ENCODE measurements around the gene ITSN1.

Gene ITSN1

DNA sequence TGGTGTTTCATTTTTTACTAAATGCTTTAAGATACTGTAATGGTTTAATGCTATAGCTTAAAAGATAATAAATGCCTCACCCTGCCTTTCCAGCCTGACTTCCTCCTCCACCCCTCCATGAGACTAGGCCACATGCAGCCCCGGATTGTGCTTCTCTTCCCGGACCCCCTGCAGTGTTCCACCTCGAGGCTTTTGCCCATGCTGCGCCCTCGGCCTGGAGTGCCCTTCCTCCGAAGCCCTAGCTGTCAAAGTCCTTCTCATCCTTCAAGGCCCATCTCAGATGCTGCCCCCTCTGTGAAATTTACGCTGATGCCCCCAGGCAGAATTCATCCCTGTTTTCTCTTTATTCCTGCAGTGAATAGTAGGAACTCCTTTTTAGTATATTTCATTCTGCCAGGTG is 174.8 kb downstream of the ITSN1 start:
- no peak for DNase-seq

DNA sequence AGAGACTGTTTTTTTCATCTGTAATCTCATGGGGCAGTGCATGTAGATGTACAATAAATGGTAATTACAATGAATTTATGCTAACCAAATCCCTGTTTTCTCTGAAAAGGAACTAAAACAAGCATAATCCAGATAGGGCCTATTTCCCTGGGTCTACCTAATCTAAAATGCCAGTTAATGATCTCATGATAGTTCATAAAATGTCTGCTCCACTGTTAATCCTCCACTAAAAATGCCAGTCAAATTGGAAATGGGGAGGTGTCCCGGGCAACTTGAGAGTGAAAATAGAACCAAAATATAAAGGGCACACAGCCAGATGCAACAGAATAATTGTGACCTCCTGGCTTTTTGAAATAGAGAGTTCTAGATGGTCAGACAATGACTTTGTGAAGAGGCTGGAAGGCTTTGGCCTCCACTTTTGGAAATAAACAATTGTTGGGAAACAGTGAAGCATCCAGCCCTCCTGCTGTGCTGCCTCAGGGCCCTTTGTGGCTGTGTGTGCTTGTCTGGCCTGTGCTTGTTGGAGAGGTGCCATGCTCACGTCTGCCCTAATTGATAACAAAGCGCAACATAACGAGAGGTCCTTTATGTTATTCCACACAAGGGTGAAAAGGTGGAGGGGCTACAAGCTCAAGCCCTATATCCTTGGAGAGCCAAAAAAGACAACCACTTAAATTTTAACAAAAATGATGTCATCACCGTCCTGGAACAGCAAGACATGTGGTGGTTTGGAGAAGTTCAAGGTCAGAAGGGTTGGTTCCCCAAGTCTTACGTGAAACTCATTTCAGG is 175.6 kb downstream of the ITSN1 start:
- DNase-seq = peak; percentile 41

DNA sequence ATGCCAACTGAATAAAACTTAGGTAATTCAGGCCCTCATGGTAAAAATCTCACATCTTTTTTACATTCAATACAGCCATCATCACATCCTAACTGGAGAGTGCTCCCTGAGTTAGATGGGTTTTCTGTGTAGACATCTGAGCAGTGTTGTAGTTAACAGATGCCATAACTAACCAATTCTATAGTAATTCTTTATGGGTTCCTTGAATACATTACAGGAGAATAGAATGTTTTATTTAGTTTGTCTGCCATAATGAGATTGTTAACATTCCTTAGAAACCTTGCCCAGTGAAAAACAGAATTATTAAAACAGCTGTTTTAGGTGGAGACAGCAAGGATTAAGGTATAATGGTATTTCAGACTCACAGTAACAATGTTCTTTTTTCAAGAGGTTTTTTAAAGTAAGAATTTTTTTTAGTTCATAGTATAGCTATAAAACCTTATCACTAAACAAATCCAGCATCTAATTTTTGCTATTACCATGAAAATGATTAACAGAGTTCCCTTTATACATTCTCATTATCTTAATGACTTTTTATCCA is 178.0 kb downstream of the ITSN1 start:
- no peak for DNase-seq

DNA sequence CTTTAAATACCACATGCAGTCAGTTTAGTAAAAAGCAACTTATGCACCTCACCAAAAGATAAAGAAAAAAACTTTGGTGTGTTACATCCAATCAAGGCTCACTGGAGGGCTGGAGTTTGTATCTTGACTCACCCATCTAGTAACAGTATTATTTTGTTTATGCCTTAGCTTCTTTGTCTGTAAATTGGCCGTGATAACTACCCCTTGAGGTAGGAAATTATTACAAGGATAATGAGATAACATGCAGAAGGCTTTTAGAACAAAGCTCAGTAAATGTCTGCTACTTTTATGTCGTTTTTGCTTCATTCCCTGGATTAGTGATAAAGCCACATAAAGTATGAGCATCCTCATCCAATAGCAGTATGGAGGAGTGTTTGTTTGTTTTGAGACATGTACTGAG is 178.5 kb downstream of the ITSN1 start:
- no peak for DNase-seq

DNA sequence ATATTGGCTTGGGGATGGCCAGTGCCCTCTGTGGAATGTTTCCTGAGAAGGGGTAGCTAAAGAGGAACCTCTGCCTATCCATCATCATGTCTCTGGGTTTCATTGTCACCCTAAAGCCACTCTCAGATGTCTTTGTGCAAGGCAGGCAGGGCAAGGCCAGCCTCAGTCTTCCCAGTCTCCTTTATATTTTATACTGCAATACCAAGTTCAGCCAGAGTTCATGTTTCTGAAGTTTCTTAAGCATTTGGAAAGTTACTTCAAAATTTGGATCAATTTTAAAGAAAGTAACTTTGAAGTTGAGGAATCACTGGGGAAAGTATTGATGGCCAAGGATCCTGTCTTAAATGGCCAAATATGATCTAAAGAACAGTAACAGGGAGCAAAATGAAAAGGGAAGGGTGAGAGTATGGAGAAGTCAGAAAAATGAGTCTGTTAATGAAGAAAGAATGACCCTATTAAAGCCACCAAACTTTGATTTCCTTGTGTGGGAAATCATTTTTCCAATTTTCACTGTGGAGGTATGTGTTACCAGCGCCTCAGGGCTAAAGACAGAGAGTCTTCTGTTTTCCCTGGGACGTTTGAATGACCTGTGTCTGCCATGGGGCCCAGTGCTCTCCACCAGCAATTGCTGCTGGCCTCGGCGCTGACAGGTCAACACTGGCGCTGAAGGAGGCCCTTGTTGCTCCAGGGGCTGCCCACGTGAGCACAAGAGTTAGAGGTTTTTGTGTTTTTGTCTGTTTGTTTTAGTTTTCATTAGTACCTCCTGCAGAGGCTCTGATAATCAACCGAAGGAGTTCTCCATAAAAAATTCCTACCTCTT is 179.4 kb downstream of the ITSN1 start:
- DNase-seq = no peak

DNA sequence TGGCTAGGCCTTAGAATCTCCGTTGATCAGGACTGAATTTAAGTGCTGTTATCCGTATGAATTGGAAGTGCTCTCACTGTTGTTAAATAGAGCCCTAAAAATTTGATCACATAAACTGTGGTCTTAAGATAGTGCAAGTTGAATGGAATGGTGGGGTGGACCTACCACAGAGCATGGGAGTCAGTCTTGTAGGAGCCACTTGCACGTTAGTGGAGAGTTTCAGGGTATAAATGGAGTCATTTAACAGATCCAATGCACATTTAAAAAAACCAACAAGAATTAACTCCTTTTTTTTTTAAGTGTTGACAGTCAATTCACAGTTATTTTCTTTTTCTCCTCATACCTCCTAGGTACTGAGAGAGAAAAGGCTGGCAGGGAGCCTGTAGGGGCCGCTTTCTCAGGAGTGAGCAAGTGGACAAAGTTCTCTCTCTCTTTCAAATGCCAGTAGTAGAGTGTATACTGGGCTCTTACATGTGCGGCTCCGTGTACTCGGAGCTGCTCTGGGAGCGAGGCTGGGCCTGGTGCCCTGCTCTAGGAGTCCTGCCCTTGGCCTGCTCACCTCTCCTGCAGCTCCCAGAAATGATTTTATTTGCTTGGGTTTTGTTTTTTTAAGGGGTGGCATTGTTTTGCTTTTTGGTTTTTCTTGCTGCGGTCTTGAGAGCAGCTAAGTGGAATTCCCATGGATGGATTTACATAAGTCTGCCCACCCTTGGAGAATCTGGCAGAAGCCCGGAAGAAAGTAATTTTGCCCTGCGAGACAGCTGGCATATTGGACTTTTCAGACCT is 182.0 kb downstream of the ITSN1 start:
- no peak for DNase-seq

DNA sequence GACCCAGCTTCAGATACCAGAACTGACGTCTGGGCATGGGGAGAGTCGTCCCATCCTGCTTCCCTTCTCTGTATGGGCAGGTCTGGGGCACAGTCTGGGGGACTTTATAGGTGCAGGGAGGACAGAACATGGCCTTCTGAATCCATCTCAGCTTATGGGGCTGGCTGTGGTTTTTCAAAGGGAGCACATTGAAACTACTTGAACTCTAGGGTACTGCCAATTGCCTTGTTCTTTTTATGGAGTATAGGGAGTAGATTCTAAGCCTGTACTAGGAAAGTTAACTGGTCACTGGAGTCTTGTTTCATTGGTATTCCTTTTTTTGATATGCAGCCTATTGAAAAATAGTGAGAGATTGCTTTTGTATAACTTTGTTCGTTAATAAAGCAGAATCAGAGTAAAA is 183.1 kb downstream of the ITSN1 start:
- no peak for DNase-seq

DNA sequence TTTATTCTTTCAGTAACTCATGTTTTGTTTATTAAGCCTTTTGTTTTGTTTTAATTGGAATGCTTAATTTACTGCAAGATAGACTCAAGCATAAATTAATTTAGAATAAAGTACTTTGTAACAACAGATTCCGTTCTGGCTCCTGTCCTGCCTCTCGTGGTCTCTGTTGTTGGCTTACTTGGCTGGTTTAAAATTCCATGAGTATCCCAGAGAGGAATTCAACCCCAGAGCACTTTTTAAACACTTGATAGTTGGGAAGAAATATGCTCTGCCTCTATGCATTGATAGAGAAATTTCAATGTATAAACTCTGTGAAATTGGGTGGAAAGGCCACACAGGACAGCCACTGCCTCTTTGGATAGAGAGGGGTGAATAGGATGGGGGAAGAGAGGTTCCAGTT is 183.6 kb downstream of the ITSN1 start:
- no peak for DNase-seq

DNA sequence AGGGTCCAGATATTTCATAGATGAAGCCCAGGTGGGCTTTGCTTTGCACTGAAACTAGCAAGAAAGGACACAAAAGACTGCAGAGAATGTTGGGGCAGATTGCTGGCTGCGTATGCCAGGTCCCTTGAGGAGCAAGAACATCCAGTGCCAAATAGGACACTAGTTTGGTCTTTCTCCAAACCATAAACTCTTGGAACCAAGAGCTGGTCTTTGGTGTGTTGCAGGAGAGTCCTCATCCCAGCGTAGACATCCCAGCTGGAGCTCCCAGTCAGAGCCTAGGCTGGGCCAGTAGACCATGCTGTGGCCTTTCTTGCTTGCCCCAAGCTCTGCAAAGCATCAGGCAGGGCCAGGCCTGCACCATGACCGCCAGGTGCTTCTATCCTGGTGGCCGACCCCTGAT is 185.8 kb downstream of the ITSN1 start:
- DNase-seq = no peak

DNA sequence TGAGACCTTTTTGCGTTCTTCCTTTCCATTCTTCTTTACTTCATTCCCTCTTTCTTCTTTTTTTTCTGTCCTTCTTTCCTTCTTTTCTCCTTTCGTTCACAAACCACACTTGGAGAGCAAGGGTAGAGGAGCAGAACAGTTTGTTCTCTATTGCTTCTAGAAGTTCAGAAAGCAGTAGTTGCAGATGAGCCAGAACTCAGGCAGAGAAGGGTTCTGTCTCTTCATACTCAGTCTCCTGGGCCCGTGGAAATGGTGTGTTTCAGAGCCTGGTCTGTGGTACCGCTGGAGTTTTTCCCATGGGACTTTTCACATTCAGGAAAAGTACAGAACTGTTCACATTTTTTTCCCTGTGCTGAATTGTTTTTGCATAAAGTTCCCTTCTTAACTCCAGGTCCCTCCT is 186.3 kb downstream of the ITSN1 start:
- DNase-seq = no peak

DNA sequence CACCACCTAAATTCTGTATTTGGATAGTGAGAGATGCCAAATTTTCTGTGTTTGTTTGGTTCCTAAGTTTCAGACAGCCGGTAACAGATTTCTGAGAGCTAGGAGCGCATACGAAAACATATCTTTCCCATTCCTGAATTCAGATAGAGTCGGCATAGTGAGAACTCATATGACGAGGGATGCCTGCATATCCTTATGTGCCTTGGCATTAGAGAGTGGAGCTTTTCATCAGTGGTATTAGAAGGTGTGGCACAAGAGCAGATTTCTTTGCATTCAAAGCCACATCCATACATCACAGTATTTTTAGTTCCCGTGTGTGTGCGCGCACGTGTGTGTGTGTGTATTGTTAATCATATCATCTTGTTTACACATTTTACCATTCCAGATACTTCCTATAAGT is 187.5 kb downstream of the ITSN1 start:
- DNase-seq = no peak

DNA sequence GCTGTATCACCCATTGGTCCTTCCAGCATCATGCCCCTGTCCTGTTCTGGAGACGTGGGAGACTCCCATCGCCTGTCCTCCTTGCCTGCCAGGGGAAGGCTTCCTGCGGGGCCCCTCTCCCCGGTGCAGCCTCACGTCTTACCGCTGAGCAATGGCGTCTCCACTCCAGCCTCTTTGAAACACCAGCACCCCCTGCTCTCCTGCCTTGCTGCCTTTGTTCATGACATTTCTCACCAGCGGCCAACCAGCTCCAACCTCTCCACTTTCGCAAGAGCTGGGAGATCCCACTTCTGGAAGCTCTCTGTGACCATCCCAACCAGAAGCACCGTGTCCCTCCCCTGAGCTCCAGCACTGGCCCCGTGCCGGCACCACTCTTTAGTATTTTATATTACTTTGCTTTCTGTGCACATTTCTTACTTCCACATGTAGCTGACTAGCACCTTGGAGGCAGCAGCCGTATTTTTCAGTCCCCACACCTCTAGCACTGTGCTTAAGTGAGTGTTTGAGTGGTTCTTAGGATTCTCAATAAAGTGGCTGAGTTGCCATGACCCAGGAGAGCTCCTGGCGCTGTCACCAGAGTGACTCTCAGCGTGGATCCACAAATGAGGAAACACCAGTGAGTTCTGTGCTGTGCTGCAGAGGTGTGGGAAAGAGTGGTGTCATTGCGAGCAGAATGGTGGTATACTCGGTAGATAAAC is 189.8 kb downstream of the ITSN1 start:
- DNase-seq = no peak

DNA sequence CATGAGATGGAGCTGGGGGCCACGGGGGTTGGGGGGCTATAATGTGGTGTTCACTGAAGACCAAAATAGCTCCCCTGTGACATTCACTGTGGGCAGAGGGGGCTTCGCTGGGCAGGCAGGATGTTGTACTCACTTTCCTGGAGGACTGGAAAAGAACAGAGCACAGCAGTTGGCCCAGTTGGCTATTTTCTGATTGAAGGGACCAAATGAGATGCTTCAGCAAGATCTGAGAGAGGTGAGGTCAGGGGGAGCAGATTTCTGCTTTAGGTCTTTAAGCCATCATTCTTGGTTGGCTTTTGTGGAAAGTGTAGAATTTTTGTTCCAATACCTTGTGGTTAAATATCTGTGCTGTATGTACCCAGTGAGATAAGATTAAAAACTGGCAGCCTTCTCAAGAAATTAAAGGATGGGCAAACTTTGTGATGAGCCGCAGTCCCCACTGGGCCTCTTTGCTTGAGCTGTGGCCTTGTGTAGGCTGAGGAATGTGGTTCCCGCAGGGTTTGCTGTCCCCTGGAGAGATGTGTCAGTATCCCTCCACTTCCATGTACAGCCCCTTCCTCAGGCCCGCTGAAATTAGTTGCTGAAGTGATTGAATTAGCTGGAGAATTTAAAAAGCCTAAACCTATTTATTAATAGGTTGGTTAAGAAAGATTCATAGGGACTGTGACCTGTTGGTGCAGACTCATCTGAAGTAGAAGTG is 192.7 kb downstream of the ITSN1 start:
- DNase-seq = no peak

DNA sequence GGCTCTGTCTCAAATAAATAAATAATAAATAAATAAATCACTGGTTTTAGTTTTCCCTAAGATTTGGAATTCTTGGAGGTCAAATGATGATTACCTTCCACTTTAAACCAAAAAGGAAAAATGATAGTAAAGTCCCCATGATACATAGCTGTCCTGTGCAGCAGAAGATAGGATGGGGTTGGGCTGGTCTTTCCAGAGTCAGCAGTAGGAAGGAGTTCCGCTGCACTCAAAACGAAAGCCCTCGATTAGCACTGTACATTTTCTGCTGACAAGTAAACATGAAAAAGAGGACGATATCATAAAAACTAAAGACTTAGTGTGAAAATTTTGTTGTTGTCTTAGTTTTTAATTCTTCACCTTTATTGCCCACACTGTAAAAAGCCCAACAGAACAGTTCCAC is 193.6 kb downstream of the ITSN1 start:
- no peak for DNase-seq

DNA sequence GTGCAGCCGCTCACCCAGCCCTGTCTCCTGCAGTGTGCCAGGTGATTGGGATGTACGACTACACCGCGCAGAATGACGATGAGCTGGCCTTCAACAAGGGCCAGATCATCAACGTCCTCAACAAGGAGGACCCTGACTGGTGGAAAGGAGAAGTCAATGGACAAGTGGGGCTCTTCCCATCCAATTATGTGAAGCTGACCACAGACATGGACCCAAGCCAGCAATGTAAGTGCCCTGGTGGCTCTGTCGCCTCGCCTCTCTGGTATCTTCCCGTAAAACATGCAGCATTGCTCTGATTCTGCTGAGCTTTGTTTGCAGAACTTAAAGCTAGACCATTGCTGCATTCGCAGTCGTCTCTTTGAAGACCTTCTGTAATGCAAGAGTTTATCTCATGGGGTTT is 194.1 kb downstream of the ITSN1 start:
- DNase-seq = no peak

DNA sequence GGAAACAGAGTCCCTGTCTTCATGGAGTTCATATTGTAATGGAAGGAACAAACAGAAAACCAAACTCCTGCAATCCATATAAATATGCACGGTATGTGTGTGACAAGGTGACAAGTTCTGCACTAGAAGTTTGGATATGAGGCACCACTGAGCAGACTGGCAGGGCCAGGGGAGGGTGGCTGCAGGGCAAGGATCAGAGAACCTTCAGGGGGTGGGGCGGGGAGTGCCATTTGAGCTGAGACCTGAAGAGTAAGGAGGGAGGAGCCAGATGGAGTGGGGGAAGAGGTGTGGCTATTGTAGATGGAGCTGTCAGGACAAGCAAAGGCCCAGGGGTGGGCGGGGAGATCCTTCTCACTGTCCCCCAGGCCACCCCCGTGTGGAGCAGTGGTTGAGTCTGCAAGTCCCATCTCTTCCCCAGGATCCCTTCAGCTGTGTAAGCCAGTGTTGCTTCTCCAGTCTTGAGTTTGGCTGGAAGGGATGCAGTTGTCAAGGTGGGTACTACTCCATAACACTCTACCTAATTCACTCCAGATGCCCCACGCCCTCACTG is 196.9 kb downstream of the ITSN1 start:
- no peak for DNase-seq

DNA sequence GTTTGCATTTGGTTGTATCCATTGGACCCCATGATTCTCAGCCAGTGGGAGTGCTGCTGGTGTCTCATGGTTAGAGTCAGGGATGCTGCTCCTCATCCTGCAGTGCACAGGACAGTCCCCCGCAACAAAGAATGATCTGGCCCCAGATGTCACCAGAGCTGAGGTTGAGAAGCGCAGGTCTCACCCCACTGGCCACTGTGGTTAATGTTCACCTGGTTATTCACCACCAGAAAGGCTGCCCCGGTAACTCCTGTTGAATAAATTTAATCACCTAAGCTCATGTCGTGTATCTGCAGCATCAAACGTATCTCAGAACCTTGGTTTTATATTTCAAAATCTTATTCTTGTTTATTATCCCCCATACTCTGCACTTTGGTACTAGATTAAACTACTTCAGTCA is 197.5 kb downstream of the ITSN1 start:
- DNase-seq = no peak

DNA sequence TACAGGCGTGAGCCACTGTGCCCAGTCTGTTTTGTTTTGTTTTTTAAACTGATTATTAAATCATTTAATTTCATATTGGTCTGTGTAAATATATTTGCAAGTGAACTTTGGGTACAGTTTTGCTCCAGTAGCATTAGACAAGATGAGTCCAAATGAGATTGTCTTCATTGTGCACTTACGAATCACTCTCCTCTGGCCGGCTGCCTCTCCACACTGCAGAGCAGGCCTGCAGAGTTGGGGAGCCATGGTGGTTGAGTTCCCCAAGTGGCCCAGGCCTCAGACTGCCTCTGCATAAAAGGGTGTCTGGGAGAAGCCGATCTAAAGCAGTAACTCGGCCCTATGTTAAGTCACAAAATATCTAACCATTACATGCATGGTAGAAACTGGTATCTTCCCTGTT is 198.5 kb downstream of the ITSN1 start:
- no peak for DNase-seq

DNA sequence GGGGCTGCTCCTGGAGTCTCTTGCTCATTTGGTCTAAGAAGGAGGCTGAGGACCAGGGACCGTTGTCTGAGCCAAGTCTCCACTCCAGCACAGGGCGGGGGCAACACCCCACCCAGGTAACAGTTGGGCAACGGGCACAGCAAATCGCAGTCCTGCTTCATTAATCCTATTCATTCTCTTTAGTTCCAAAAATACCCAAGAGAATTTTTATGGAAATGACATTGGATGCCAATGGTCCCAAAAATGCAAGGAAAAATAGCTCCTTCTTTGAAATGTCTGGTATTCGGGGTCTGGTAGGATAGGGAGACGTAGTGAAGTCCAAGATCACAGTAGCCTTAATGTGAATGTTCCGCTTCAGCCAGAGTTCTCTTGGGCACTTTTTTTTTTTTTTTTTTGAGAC is 199.3 kb downstream of the ITSN1 start:
- no peak for DNase-seq

DNA sequence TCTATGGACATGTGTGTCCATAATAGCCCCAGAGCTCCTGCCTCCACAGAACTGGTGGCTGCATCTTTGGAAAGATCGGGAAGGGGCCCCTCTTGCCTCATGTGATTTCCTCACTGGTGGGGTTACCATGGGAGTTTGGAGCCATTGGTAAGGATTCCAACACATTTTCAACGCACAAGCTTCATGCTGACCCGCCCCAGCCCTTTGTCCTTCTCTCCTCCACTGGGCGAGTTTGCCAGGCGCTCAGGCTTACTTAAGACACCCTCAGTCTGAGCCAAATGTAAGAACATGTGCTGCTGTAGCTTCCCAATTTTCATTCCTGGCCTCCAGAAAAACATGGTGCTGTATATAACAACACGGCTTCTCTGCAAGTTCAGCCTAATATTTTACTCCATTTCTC is 200.9 kb downstream of the ITSN1 start:
- no peak for DNase-seq

DNA sequence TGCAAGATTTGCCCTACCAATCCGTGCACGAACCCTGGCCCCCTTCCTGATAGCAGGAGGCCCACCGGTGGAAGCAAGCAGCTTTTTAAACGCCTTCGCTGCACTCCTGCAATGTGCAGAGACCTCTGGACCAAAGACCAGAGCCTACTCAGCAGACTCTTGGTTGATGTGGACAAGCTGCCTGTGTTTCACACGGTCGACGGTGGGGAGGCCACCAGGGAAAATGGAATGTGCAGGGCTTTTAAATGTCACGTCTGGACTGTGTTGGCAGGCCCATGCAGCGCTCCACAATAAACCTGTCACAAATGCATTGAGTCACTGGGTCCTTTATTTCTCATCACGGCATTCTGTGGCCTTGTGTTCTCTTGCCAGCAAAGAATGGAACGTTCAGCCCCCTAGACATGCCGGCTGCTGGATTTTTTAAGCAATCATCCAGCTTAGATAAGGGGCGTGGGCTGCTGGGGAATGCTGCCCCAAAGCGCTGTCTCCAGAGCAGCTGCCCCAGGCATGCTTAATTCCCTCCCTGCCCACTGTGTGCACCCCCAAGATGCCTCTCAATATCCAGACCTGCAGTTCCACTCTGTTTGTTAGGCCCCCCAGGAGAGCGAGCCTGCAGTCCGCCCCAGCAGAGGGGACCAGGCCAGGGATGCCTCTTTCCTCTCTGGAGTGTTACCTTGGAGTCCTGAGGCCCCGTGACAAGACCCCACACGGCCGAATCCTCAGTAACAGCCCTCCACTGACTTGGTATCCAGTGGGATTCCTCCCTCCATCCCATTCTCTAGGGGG is 202.0 kb downstream of the ITSN1 start:
- DNase-seq = no peak
